ENCODE measurements around the gene C4BPA. TPM values are rescaled to one million over a fixed set of nuclear protein-coding genes. Genes with fewer than 3 reads are reported as not detected.

The C4BPA gene
- total RNA-seq, 1 experiment from 2014 or later, result not detected

GRCh38 chr1:207124389-207124788 is 20.4 kb downstream of the C4BPA start:
- WGBS (ENCODE audit: extremely low coverage, insufficient read length, low lambda C conversion rate), result no CpG with 5 or more reads among the region's 3 CpGs

More at GRCh38 chr1:207124389-207124788, 20.4 kb downstream of the C4BPA start:
- H3K27me3 Mint-ChIP-seq (ENCODE audit: low read depth), result peaks cover 2% of the 10 kb centered on the region; the same call in 1 of the 2 replicates
- Histone ChIP-seq H3K27ac (ENCODE audit: insufficient read length, low read depth, low read length) (no peak overlapping the region), H3K79me2 (ENCODE audit: insufficient read depth, low read length) (no peaks in the 10 kb centered on the region), H3T11ph (ENCODE audit: low read length) (no peak overlapping the region), H2BK5ac (ENCODE audit: insufficient read length, low read length) (no peak overlapping the region), H2AFZ (ENCODE audit: low read length) (no peak overlapping the region), H3K9me3 (ENCODE audit: control insufficient read depth, low read depth, low read length) (no peaks in the 10 kb centered on the region), H3K4me2 (ENCODE audit: insufficient read depth, insufficient read length, low read length) (no peak overlapping the region), H3K23me2 (ENCODE audit: insufficient read length, low read depth, low read length, poor library complexity, severe bottlenecking) (no peaks in the 10 kb centered on the region), H3K79me1 (ENCODE audit: insufficient read depth, low read depth, low read length, poor library complexity, severe bottlenecking) (no peaks in the 10 kb centered on the region), H3K4me1 (ENCODE audit: insufficient read depth, low read length) (no peaks in the 10 kb centered on the region), H3K27me3 (ENCODE audit: insufficient read depth, low read length) (no peaks in the 10 kb centered on the region), H2BK120ac (ENCODE audit: low read depth, low read length, poor library complexity, severe bottlenecking) (no peak overlapping the region), H4K20me1 (ENCODE audit: control insufficient read depth, insufficient read depth, insufficient read length) (no peaks in the 10 kb centered on the region), H2AK5ac (ENCODE audit: insufficient read length, low read length) (no peak overlapping the region), H2BK12ac (ENCODE audit: insufficient read length, low read depth, low read length) (no peak overlapping the region), H2BK20ac (ENCODE audit: low read depth, low read length, poor library complexity, severe bottlenecking) (no peak overlapping the region), H4K5ac (ENCODE audit: insufficient read length, low read depth, low read length) (no peak overlapping the region), H3K14ac (ENCODE audit: insufficient read depth, low read length) (no peak overlapping the region), H4K8ac (replicated peaks; ENCODE audit: insufficient read length, low read depth, low read length) (no peak overlapping the region), H3K56ac (ENCODE audit: insufficient read length, low read depth, low read length) (no peak overlapping the region), H3K4ac (ENCODE audit: low read depth, low read length) (no peak overlapping the region), H3K23ac (ENCODE audit: insufficient read length, low read depth, low read length) (no peak overlapping the region), H3K18ac (ENCODE audit: insufficient read length, low read depth, low read length) (no peak overlapping the region), H4K91ac (ENCODE audit: insufficient read length, low read depth, low read length) (no peak overlapping the region), H3K9ac (ENCODE audit: extremely low read depth, insufficient read length, low read length) (no peak overlapping the region), H2BK15ac (ENCODE audit: low read depth, low read length) (no peak overlapping the region)
- H3K9me3 Mint-ChIP-seq, result peaks cover 8% of the 10 kb centered on the region in 2 experiments
- H3K4me3 Mint-ChIP-seq, result no peak overlapping the region
- no peak for DNase-seq
- no peak for TF ChIP-seq CTCF (conservative IDR thresholded peaks at IDR 0.05)
- peaks cover 5% of the 10 kb centered on the region in 2 experiments; a peak in 3 of 4 replicates for H3K4me1 Mint-ChIP-seq
- no peak overlapping the region for H3K27ac Mint-ChIP-seq
- H3K36me3 Mint-ChIP-seq (ENCODE audit: insufficient read depth in 1 of 3, low read depth in 3 of 3), result peaks cover 0 to 14% (median 0%) of the 10 kb centered on the region in 3 experiments; a peak in 3 of 7 replicates

Measured in H9 (cell line).